Islet precursor cell (in vitro differentiated cells): Measurements from ENCODE around the gene MSRB2.

Source experiments
- DNase-seq: peaks from one replicate; pipeline ENCODE4 v3.0.0-alpha.2; 2018

Gene MSRB2

DNA sequence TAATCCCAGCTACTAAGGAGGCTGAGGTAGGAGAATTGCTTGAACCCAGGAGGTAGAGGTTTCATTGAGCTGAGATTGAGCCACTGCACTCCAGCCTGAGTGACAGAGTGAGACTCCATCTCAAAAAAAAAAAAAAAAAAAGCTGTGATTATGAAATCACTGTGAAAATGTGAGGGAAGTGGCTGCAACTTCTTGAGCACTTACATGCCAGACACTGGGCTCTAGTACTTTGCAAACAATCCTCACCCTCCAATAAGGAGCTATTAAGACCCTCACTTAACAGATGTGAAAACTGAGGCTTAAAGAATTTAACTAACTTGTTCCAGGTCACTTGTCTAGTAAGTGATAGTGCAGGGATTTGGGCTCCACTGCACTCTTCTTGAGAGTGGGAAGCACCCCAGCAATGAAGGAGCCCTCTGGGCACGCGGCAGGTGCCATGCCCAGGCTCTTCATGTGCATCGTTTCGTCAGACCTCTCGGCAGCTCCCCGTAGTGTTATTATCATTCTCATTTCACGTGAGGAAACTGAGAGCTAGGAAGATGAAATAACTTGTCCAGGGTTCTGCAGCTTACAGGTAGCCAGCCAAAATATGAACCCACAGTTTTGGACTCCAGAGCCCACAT lies 19.0 kb downstream of the MSRB2 start:
- no peak for DNase-seq

DNA sequence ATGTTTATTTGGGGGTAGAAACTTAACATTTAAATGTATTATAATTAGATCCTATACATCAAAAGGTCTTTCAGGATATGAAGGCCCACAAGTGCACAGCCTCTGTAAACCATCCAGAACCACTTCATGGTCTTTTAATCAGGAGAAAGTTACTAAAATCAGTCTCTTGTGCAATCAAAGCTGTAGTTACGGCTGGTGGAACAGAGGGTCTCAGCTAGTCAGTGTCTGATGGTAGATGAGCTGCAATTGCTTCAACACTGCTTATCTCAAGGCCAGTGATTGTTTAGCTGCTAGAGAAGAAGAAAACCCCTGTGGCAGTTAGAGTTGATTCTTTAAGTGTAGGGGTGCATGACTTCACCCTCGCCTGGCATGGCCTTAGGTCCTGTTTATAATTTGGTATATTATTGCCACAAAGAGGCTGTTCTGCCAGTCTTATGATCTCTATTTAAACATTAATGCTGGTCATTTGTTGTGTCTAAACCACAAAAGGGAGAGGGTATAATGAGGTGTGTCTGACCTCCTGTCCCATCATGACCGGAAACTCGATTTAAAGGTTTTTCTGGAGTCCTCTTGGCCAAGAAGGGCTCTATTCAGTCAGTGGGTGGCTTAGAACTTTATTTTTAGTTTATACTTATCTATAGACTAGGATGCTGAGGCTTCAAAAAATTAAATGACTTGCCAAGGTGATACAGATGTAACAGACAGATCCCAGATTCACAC lies 21.3 kb downstream of the MSRB2 start:
- no peak for DNase-seq

DNA sequence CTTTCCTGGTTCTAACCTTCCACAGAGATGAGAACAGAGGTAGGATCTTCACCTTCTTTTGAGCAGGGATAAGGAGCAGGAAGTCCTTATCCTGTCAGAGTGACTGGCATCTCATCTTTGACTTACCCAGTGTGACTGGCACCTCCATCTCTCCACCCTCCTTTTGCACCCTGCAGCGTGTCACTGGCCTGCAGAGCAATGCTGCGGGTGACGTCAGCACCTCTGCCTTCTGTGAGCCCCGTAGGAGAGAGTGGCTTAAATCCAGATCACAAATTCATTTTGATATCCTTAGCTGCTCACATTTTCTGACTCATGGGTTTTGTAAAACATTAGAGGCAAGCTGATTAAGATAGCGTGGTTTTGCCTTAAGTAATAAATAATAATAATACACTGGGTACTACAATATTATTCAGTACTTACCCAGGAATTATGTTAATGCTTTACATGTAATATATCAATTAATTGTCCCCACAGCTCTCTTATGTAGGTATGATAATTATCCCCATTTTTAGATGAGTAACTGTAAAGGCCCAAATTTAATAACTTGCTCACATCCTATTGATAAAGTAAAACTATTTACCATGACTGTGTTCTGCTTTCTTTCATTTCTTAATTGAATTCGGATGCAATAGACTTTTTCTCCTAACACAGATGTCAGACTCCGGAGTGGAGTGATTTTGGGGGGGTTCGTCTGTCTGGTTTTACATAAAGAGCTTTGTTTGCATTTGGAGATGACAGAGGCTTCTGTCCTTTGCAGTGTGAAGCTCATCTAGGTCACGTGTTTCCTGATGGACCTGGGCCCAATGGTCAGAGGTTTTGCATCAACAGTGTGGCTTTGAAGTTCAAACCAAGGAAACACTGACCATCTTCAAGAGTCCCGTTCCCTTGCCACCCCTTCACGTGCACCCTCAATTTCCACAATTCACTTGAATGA lies 24.9 kb downstream of the MSRB2 start:
- no peak for DNase-seq

DNA sequence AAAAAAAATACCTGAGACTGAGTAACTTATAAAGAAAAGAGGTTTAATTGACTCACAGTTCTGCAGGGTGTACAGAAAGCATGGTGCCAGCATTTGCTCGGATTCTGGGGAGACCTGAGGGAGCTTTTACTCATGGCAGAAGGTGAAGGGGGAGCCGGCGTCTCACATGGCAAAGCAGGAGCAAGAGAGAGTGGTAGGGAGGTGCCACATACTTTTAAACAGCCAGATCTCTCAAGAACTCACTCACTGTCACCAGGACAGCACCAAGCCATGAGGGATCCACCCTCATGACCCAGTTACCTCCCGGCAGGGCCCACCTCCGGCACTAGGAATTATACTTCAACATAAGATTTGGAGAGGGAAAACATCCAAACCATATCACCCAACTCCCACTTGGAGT lies 25.8 kb downstream of the MSRB2 start:
- no peak for DNase-seq

DNA sequence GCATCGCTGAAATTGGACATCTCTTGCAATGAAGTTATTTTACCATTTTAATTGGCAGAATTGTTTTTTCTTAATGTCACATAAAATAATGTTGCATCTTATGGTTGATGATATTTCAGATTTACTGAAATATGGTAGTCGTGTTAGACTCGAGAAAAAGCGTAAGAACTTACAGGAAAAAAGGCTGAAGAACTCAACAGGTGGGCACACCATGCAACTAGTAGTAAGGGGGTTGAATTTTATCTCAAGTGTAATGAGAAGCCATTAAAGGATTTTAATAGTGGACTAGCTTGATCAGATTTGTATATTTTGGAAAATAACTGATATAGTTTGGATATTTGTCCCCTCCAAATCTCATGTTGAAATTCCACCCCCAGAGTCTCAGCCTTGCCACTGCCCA lies 41.1 kb downstream of the MSRB2 start:
- DNase-seq, result no peak

DNA sequence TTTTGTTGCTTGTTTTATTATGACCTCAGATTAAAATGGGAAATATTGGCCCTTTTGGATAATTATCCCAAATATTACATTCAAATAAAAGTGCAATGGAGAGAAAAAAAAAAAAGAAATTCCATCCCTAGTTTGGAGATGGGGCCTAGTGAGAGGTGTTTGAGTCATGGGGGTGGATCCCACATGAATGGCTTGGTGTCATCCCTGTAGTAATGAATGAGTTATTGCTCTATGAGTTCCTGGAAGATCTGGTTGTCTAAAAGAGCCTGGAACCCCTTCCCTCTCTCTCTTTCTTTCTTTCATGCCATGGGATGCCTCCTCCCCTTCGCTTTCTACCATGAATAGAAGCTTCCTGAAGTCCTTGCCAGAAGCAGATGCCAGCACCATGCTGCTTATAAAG lies 44.3 kb downstream of the MSRB2 start:
- DNase-seq, result no peak

DNA sequence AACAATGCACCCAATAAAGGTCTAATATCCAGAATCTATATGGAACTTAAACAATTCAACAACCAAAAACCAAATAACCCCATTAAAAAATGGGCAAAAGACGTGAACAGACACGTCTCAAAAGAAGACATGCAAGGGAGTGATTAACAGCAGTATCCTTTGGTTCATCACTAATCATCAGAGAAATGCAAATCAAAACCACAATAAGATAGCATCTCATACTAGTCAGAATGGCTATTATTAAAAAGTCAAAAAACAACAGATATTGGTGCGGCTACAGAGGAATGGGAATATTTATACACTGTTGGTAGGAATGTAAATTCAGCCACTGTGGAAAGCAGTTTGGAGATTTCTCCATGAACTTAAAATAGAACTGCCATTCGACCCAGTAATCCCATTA lies 46.6 kb downstream of the MSRB2 start:
- DNase-seq, result no peak

- DNase-seq, result no peak
These were observed 50.9 kb downstream of the MSRB2 start for GRCh38 chr10:23146258-23146657.

- no peak for DNase-seq
These were observed 51.7 kb downstream of the MSRB2 start for GRCh38 chr10:23147035-23147434.

GRCh38 chr10:23148214-23148613 lies 52.8 kb downstream of the MSRB2 start:
- DNase-seq, result no peak

GRCh38 chr10:23150091-23150490 lies 54.7 kb downstream of the MSRB2 start:
- no peak for DNase-seq

- DNase-seq, result peak; percentile 69
These were observed 55.2 kb downstream of the MSRB2 start for GRCh38 chr10:23150610-23151009.

- DNase-seq, result no peak
These were observed 55.7 kb downstream of the MSRB2 start for GRCh38 chr10:23151071-23151470.

DNA sequence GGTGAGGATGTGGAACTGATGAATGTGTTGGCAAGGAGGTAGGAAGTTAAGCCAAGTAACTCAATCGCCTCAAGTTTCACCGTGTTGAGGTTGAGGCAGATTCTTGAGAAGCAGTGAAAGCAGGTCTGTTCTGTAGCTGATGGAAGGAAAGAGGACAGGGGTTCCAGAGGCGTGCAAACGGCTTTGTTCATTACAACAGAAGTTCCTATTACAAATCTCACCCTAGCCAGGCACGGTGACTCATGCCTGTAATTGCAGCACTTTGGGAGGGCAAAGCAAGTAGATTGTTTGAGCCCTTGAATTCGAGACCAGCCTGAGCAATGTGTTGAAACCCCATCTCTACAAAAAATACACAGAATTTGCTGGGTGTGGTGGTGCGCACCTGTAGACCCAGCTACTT lies 59.8 kb downstream of the MSRB2 start:
- DNase-seq, result peak; percentile 71

- no peak for DNase-seq
These were observed 61.2 kb downstream of the MSRB2 start for GRCh38 chr10:23156447-23157150.

- no peak for DNase-seq
These were observed 61.9 kb downstream of the MSRB2 start for GRCh38 chr10:23157239-23157681.

DNA sequence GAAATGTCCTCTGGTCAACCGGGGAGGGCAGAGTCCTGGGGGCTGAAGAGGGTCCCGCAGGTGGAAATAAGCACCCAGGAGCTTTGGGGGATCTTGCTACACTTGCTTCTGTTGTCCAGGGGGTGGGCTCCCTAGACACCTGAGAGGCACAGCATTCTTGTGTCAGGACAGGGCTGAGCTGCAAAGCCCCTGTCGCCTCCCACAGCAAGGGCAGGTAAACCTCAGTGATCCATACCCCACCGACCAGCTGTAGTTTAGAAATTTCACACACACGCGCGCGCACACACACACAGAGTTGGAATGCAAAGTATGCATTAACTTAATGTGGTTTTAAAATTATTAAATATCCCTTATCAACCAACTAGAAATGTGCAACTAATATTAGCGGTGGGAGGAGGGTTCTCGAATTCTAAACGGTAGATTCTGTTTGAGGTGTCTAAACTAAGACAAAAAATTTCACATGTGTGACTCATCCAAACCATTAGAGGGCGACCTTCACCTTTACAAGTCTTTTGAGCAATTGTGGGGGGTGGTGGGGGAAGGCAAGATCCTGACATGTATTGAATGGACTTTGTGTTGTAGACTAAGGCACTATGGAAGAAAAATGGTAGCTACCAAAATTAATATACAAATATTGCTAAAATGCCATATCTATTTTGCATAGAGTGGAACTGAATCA lies 62.5 kb downstream of the MSRB2 start:
- no peak for DNase-seq

- no peak for DNase-seq
These were observed 63.0 kb downstream of the MSRB2 start for GRCh38 chr10:23158370-23158769.

DNA sequence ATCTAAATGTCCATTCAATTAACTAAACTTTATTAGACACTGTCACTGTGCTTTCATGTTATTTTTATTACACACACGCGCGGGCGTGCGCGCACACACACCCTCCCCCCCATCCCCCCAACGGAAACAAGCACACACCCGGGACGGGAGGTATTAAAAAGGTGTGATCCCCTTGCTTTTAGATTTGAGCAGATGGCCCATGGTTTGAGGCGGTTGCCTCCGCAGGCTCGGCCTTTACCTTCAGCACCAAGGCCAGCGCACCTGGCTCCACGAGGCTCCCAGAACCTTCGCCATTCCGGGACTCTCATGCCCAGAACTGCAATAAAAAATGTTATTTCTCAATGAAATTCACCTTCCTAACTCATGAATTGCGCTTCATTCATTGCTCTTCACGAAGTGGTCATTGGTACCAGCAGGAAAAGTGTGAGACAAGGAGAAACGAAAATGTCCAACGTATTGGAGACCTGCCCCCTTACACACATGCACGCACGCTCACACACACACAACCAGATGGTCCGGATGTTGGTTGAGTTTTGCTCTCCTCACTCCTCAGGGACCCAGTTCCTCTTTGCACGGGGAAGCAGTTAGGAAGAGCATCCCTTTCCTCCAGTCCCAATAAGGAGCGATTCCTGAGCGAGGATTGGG lies 76.0 kb downstream of the MSRB2 start:
- no peak for DNase-seq
